SK-N-MC (cell line): ENCODE results near the gene PDK2.

Experiments used
- EZH2 ChIP-seq: fragments of 200-600 bp; sonication (generic); IDR thresholded peaks from one replicate; pipeline ENCODE4 v1.6.1; 2017; ENCODE audit warnings: antibody characterized with exemption
- FOXP2 ChIP-seq: optimal IDR thresholded peaks from 2 replicates; pipeline ENCODE3; 2011; ENCODE audit warnings: mild to moderate bottlenecking, moderate library complexity; ENCODE audit not compliant: insufficient read depth; ENCODE audit errors: extremely low read length, control extremely low read depth
- POLR2AphosphoS5 ChIP-seq: IDR thresholded peaks from 2 replicates; pipeline ENCODE4 v1.6.1; 2012; ENCODE audit warnings: mild to moderate bottlenecking, low read depth, low read length, borderline replicate concordance

GRCh38 chr17:50149417-50150353 lies 54.5 kb downstream of the PDK2 start:
- no peak; the same call in 1 of the 2 replicates for TF ChIP-seq POLR2AphosphoS5
- TF ChIP-seq EZH2: no peak
- TF ChIP-seq FOXP2: no peak
